ENCODE measurements around the gene TAF10. TPM values are rescaled to one million over a fixed set of nuclear protein-coding genes. Genes with fewer than 3 reads are reported as not detected.
A peak's percentile ranks its signal among the peaks of the same experiment; 100 is the strongest.

Gene TAF10
- total and polyA plus RNA-seq, 8 donors: 15.8 to 234 (median 157) TPM

- TF ChIP-seq POLR2AphosphoS5 (IDR thresholded peaks at IDR 0.05) (no peak), EP300 (IDR thresholded peaks at IDR 0.05) (no peak), POLR2A (IDR thresholded peaks at IDR 0.05) (no peak), CTCF (IDR thresholded peaks at IDR 0.05) (no peak)
- Histone ChIP-seq H3K9me3 (no peaks in the 10 kb centered on the region), H3K36me3 (peaks cover 0 to 64% (median 57%) of the 10 kb centered on the region in 4 donors), H3K4me1 (peaks cover 18 to 39% (median 33%) of the 10 kb centered on the region in 4 donors), H3K4me3 (no peak overlapping the region), H3K27ac (no peak overlapping the region), H3K27me3 (no peaks in the 10 kb centered on the region)
- DNase-seq: no peak
- 90 to 94% (median 93%) methylated on average over 16 to 29 of the region's 29 CpGs for WGBS, 5 donors
- intact Hi-C loops (cut with DNase I; ENCODE audit: low total_unique reads): no loop called here
These were observed 20.4 kb upstream of the TAF10 start for GRCh38 chr11:6632116-6633073.

DNA sequence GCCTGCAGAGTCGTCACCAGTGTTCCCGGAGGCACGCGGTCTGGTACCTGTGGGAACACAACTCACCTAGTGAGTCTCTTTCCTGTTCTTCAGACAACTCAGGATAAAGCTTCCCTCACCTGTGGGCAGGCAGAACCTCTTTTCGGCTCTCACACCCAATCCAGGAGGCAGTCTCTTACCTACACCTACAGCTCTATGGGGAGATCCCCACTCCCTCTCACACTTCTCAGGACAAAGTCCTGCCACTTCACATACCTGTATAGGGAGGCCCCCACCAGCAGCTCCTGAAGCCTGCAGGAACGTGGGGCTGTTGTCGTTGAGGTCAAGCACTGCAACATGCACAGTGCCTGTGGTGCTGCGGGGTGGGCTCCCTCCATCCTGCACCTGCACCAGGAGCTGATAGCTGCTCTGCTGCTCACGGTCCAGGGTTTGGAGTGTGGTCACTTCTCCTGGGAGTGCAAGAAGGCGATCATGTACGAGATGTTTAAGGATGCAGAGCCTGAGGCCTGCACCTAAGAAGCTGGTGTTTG is 19.4 kb upstream of the TAF10 start:
- WGBS, 5 donors: 87 to 100% (median 91%) methylated on average over 11 of the region's 11 CpGs
- no peak for DNase-seq
- no peaks in the 10 kb centered on the region for H3K9me3 ChIP-seq
- TF ChIP-seq CTCF (IDR thresholded peaks at IDR 0.05) (no peak), EP300 (IDR thresholded peaks at IDR 0.05) (no peak), POLR2AphosphoS5 (IDR thresholded peaks at IDR 0.05) (no peak), POLR2A (IDR thresholded peaks at IDR 0.05) (no peak)
- no peak overlapping the region for H3K4me3 ChIP-seq
- H3K27ac ChIP-seq: no peak overlapping the region
- H3K36me3 ChIP-seq: peaks cover 4 to 73% (median 67%) of the 10 kb centered on the region in 4 donors
- intact Hi-C loops (cut with DNase I; ENCODE audit: low total_unique reads): no loop called here
- peaks cover 17 to 29% (median 28%) of the 10 kb centered on the region in 4 donors for H3K4me1 ChIP-seq
- H3K27me3 ChIP-seq: no peaks in the 10 kb centered on the region

DNA sequence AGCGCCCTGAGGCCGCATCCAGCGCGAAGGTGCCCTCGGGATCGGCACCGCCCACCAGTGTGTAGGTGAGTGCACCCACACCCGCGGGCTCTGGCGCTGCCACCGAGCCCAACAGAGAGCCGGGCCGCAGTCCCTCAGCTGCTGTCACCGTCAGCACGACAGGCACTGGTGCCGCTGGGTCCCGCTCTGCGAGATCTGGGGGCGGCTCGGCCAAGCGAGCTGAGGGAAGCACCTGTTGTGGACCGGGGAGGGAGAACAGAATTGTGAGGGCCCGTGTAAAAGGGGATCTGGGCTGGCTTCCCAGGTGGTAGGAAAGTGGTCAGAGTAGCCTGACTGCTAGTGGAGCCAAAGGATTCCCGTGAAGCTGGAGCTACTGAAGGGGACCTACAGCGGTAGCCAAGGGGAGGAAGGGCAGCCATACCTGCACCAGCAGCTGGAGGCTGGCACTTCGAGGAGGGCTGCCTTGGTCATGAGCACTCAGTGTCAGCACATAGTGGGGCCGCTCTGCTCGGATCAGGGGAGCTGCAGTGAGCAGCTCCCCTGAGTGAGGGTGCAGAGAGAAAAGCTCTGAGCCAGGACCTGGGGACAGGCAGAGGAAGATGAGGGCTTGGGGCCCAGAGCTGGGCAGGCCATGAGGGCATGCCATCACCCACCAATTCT is 18.7 kb upstream of the TAF10 start:
- peak overlapping the region; percentile 32 to 53 (median 38) for H3K4me3 ChIP-seq
- no peak for DNase-seq
- no peaks in the 10 kb centered on the region for H3K9me3 ChIP-seq
- H3K36me3 ChIP-seq: peaks cover 9 to 80% (median 73%) of the 10 kb centered on the region in 4 donors
- no peak overlapping the region for H3K27ac ChIP-seq
- WGBS, 5 donors: 28 to 46% (median 43%) methylated on average over 18 to 28 of the region's 28 CpGs; no CpG with 5 or more reads in 1 of the 5 donors
- intact Hi-C loops (cut with DNase I; ENCODE audit: low total_unique reads): no loop called here
- H3K4me1 ChIP-seq: peaks cover 10 to 24% (median 21%) of the 10 kb centered on the region in 4 donors
- no peaks in the 10 kb centered on the region for H3K27me3 ChIP-seq
- no peak for TF ChIP-seq POLR2A (IDR thresholded peaks at IDR 0.05)
- no peak for TF ChIP-seq EP300 (IDR thresholded peaks at IDR 0.05)
- TF ChIP-seq CTCF (IDR thresholded peaks at IDR 0.05): no peak
- TF ChIP-seq POLR2AphosphoS5 (IDR thresholded peaks at IDR 0.05): no peak

Measured in stomach (tissue), 9 donors.